ENCODE results near the gene CARD10.
A peak's percentile ranks its signal among the peaks of the same experiment; 100 is the strongest.

The CARD10 gene

GRCh38 chr22:37459206-37459605, 60.0 kb downstream of the CARD10 start:
- Histone ChIP-seq H3K4me2 (ENCODE audit: low read depth, low read length, poor library complexity, severe bottlenecking) (no peak overlapping the region), H3K79me2 (ENCODE audit: insufficient read depth, low read length) (no peaks in the 10 kb centered on the region), H3K9ac (ENCODE audit: low read depth, low read length, poor library complexity, severe bottlenecking) (no peak overlapping the region), H3K9me3 (ENCODE audit: insufficient read depth, low read depth, low read length) (no peaks in the 10 kb centered on the region), H3K4me1 (ENCODE audit: insufficient read depth, low read length, poor library complexity, severe bottlenecking) (no peaks in the 10 kb centered on the region), H4K20me1 (ENCODE audit: insufficient read depth, low read length, poor library complexity, severe bottlenecking) (no peaks in the 10 kb centered on the region), H3F3A (ENCODE audit: low read depth) (no peaks in the 10 kb centered on the region), H2AFZ (ENCODE audit: low read length) (no peak overlapping the region), H3K27me3 (ENCODE audit: insufficient read depth, low read length, poor library complexity, severe bottlenecking) (no peaks in the 10 kb centered on the region), H3K4me3 (ENCODE audit: low read length, poor library complexity, severe bottlenecking) (no peak overlapping the region), H3K36me3 (ENCODE audit: insufficient read depth, low read length) (no peaks in the 10 kb centered on the region), H3K9me2 (replicated peaks; ENCODE audit: low read depth, low read length) (no peaks in the 10 kb centered on the region)
- TF ChIP-seq EZH2phosphoT487 (IDR thresholded peaks at IDR 0.05; ENCODE audit: borderline replicate concordance) (no peak), CTCF (conservative IDR thresholded peaks at IDR 0.05; ENCODE audit: low read length) (no peak)

- Histone ChIP-seq H2AFZ (ENCODE audit: low read length) (no peak overlapping the region), H3K27me3 (ENCODE audit: insufficient read depth, low read length, poor library complexity, severe bottlenecking) (no peaks in the 10 kb centered on the region), H3K9ac (ENCODE audit: low read depth, low read length, poor library complexity, severe bottlenecking) (no peak overlapping the region), H3K9me2 (replicated peaks; ENCODE audit: low read depth, low read length) (no peaks in the 10 kb centered on the region), H3F3A (ENCODE audit: low read depth) (no peaks in the 10 kb centered on the region), H3K79me2 (ENCODE audit: insufficient read depth, low read length) (no peaks in the 10 kb centered on the region), H3K4me2 (ENCODE audit: low read depth, low read length, poor library complexity, severe bottlenecking) (no peak overlapping the region), H3K4me1 (ENCODE audit: insufficient read depth, low read length, poor library complexity, severe bottlenecking) (no peaks in the 10 kb centered on the region), H3K36me3 (ENCODE audit: insufficient read depth, low read length) (no peaks in the 10 kb centered on the region), H3K4me3 (ENCODE audit: low read length, poor library complexity, severe bottlenecking) (no peak overlapping the region), H4K20me1 (ENCODE audit: insufficient read depth, low read length, poor library complexity, severe bottlenecking) (no peaks in the 10 kb centered on the region), H3K9me3 (ENCODE audit: insufficient read depth, low read depth, low read length) (no peaks in the 10 kb centered on the region)
- TF ChIP-seq CTCF (conservative IDR thresholded peaks at IDR 0.05; ENCODE audit: low read length): peak; percentile 98
- TF ChIP-seq EZH2phosphoT487 (IDR thresholded peaks at IDR 0.05; ENCODE audit: borderline replicate concordance): no peak
Observed at GRCh38 chr22:37457093-37457893, 61.9 kb downstream of the CARD10 start.

GRCh38 chr22:37456346-37456745, 62.9 kb downstream of the CARD10 start:
- TF ChIP-seq EZH2phosphoT487 (IDR thresholded peaks at IDR 0.05; ENCODE audit: borderline replicate concordance) (no peak), CTCF (conservative IDR thresholded peaks at IDR 0.05; ENCODE audit: low read length) (no peak)
- no peaks in the 10 kb centered on the region for H3K36me3 ChIP-seq (ENCODE audit: insufficient read depth, low read length)
- H3K4me2 ChIP-seq (ENCODE audit: low read depth, low read length, poor library complexity, severe bottlenecking): no peak overlapping the region

More at GRCh38 chr22:37456346-37456745, 62.9 kb downstream of the CARD10 start:
- no peaks in the 10 kb centered on the region for H3K9me2 ChIP-seq (replicated peaks; ENCODE audit: low read depth, low read length)
- no peak overlapping the region for H3K9ac ChIP-seq (ENCODE audit: low read depth, low read length, poor library complexity, severe bottlenecking)
- no peak overlapping the region for H2AFZ ChIP-seq (ENCODE audit: low read length)
- H3K4me1 ChIP-seq (ENCODE audit: insufficient read depth, low read length, poor library complexity, severe bottlenecking): no peaks in the 10 kb centered on the region
- no peaks in the 10 kb centered on the region for H3F3A ChIP-seq (ENCODE audit: low read depth)
- H3K27me3 ChIP-seq (ENCODE audit: insufficient read depth, low read length, poor library complexity, severe bottlenecking): no peaks in the 10 kb centered on the region
- no peaks in the 10 kb centered on the region for H3K9me3 ChIP-seq (ENCODE audit: insufficient read depth, low read depth, low read length)
- no peaks in the 10 kb centered on the region for H4K20me1 ChIP-seq (ENCODE audit: insufficient read depth, low read length, poor library complexity, severe bottlenecking)
- no peak overlapping the region for H3K4me3 ChIP-seq (ENCODE audit: low read length, poor library complexity, severe bottlenecking)
- no peaks in the 10 kb centered on the region for H3K79me2 ChIP-seq (ENCODE audit: insufficient read depth, low read length)

Measured in Loucy (cell line).